ENCODE data around the gene EGLN1. TPM values are rescaled to one million over a fixed set of nuclear protein-coding genes. Genes with fewer than 3 reads are reported as not detected.

The EGLN1 gene
- total and polyA plus RNA-seq, 3 donors from 2014 or later: 30.5 to 64.5 (median 47.7) TPM

DNA sequence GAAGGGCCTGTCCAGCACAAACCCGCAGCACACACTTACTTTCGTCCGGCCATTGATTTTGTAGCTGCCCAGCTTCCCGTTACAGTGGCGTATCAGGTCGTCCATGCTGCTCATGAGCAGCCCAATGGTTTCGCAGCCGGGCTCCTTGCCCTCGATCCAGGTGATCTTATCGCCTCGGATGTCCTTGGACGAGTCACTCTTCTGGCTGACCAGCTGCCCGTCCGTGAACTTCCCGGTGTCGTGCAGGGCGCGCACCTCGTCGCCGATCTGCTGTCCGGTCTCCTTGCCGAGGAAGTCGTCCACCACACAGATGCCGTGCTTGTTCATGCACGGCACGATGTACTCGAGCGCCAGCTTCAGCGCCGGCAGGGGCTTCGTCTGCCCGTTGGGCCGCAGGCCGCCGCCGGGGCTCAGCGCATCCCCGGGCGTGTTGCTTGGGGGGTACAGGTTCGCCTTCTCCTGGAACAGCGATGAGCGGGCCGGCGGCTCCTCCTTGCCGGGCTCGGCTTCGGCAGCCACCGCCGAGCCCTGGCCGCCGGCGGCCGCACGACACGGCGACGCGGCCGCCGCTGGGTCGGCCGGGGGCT, 1.0 kb downstream of the EGLN1 start:
- peak; percentile 48 for DNase-seq
- Histone ChIP-seq H3K27ac (peak overlapping the region; percentile 95 to 99), H3K36me3 (ENCODE audit: low read depth, missing control alignments) (no peaks in the 10 kb centered on the region), H3K27me3 (no peaks in the 10 kb centered on the region), H3K4me3 (peak overlapping the region; percentile 72 to 91), H3K9me3 (no peaks in the 10 kb centered on the region), H3K4me1 (peaks cover 13% of the 10 kb centered on the region)
- no peak for TF ChIP-seq POLR2A (IDR thresholded peaks at IDR 0.05)
- intact Hi-C loops (cut with DNase I; ENCODE audit: low total_unique reads): no loop called here
- 0% methylated on average over 1 to 63 of the region's 63 CpGs for WGBS, 2 donors

DNA sequence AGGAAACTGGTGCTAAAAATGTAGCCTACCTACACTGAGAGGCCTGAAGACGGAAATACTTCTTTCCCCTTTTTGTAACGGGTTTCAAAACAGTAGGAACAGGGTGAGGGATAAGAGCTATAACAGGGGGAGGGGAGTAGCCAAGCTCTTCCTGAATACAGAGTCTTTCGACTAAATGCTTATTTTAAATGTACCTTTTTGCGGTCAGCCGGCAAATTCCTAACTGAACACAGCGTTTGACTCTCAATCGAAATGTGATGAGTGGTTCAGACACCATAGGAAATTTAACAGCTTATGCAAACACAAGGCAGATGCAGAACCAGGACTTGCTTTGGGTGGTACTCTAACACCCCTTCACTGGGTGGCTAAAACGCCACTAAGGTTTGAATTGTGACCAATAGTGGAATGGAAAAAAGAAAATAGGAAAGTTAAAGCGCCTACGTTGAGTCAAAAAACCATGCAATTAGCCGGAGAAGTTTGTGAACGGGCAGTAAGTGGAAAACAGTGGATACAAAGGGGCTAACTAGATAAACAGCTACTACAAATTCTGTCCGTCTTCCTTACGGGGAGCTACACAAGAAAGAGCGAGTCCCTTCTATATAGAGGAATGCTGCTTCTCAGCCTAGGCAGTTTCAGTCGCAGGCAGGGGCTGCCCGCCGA, 1.7 kb downstream of the EGLN1 start:
- no peaks in the 10 kb centered on the region for H3K36me3 ChIP-seq (ENCODE audit: low read depth, missing control alignments)
- H3K4me1 ChIP-seq: peaks cover 12% of the 10 kb centered on the region
- intact Hi-C loops (cut with DNase I; ENCODE audit: low total_unique reads): no loop called here
- TF ChIP-seq, protein P1, sequence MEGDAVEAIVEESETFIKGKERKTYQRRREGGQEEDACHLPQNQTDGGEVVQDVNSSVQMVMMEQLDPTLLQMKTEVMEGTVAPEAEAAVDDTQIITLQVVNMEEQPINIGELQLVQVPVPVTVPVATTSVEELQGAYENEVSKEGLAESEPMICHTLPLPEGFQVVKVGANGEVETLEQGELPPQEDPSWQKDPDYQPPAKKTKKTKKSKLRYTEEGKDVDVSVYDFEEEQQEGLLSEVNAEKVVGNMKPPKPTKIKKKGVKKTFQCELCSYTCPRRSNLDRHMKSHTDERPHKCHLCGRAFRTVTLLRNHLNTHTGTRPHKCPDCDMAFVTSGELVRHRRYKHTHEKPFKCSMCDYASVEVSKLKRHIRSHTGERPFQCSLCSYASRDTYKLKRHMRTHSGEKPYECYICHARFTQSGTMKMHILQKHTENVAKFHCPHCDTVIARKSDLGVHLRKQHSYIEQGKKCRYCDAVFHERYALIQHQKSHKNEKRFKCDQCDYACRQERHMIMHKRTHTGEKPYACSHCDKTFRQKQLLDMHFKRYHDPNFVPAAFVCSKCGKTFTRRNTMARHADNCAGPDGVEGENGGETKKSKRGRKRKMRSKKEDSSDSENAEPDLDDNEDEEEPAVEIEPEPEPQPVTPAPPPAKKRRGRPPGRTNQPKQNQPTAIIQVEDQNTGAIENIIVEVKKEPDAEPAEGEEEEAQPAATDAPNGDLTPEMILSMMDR (IDR thresholded peaks at IDR 0.05): no peak
- no peak for TF ChIP-seq POLR2A (IDR thresholded peaks at IDR 0.05)
- DNase-seq: no peak
- no peaks in the 10 kb centered on the region for H3K9me3 ChIP-seq
- H3K4me3 ChIP-seq: peak overlapping the region; percentile 72 to 91
- peak overlapping the region; percentile 95 to 99 for H3K27ac ChIP-seq
- WGBS, 2 donors: 1% methylated on average over 18 of the region's 18 CpGs
- H3K27me3 ChIP-seq: no peaks in the 10 kb centered on the region

DNA sequence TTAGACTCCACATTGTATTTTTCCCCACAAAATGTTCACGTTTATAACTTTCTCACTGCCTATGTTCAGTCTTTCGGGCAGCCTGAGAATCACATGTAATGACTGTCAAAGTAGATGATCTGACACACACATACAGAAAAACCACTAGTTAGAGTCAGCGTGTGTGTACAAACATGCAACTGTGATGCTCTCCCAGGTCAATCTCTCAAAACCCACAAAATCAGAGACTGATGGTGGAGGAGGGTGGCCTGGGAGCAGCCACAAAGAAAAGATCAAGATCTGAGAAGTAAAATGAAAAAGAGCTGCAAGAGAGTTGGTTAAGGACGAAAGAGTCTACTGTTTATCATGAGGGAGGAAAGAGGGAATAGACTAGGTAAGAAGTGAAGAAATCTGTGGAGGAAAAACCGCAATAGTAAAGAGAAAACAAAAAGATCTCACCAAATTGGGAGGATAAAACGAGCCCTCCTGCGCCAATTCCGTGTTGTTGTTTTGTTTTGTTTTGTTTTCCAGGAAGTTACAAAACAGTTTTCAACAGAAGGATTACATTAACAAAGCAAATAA, 2.3 kb downstream of the EGLN1 start:
- Histone ChIP-seq H3K27me3 (no peaks in the 10 kb centered on the region), H3K4me3 (peak overlapping the region; percentile 72 to 91), H3K36me3 (ENCODE audit: low read depth, missing control alignments) (no peaks in the 10 kb centered on the region), H3K4me1 (peaks cover 8% of the 10 kb centered on the region), H3K9me3 (no peaks in the 10 kb centered on the region), H3K27ac (peak overlapping the region; percentile 95 to 99)
- no peak for TF ChIP-seq POLR2A (IDR thresholded peaks at IDR 0.05)
- TF ChIP-seq, protein P1 (IDR thresholded peaks at IDR 0.05): no peak
- DNase-seq: no peak
- intact Hi-C loops (cut with DNase I; ENCODE audit: low total_unique reads): no loop called here
- WGBS, 2 donors: 14% methylated on average over 8 of the region's 8 CpGs

DNA sequence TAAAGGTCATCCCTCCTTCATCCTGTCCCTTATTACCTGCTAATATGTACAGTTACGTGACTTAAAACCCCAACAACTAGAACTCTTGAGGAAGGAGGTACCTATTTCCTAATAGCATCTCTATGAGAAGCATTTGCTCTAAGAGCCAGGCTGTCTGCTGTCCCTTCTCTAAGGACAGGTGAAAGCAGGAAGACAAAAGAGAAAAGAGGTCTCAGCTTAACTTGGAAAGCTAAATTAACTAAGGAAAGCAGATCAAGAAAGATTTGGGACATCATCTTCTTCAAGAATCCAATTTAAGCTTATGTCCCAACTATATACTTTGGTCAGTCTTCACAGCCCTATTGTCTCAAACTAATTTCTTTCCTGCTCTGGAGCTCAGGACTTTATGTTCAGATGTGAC, 2.9 kb downstream of the EGLN1 start:
- WGBS, 2 donors: 33 to 42% methylated on average over 1 of the region's 1 CpG
- no peak for DNase-seq
- peak overlapping the region; percentile 72 to 91 for H3K4me3 ChIP-seq
- peak overlapping the region in 1 of 2 donors; percentile 99 for H3K27ac ChIP-seq
- no peaks in the 10 kb centered on the region for H3K36me3 ChIP-seq (ENCODE audit: low read depth, missing control alignments)
- H3K9me3 ChIP-seq: no peaks in the 10 kb centered on the region
- H3K4me1 ChIP-seq: peaks cover 10% of the 10 kb centered on the region
- intact Hi-C loops (cut with DNase I; ENCODE audit: low total_unique reads): no loop called here
- H3K27me3 ChIP-seq: no peaks in the 10 kb centered on the region
- no peak for TF ChIP-seq POLR2A (IDR thresholded peaks at IDR 0.05)
- TF ChIP-seq, protein P1 (IDR thresholded peaks at IDR 0.05): no peak

DNA sequence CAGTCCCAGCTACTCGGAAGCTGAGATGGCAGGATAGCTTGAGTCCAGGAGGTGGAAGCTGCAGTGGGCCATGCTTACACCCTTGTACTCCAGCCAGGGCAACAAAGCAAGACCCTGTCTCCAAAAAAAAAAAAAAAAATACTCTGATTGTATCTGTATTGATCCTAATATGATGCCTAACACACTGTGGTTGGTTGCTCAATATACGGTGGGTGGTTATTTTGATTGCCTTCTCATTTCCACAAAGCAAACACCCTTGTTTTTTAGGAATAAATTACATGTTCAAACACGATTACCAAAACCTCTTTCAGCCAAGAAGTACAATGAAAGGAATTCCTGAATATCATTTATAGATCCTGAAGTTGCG, 3.4 kb downstream of the EGLN1 start:
- Histone ChIP-seq H3K9me3 (no peaks in the 10 kb centered on the region), H3K4me3 (peak overlapping the region in 1 of 2 donors; percentile 91), H3K36me3 (ENCODE audit: low read depth, missing control alignments) (no peaks in the 10 kb centered on the region), H3K27me3 (no peaks in the 10 kb centered on the region), H3K4me1 (peaks cover 10% of the 10 kb centered on the region), H3K27ac (peak overlapping the region in 1 of 2 donors; percentile 99)
- intact Hi-C loops (cut with DNase I; ENCODE audit: low total_unique reads): no loop called here
- TF ChIP-seq POLR2A (IDR thresholded peaks at IDR 0.05): no peak
- TF ChIP-seq, protein P1 (IDR thresholded peaks at IDR 0.05): no peak
- DNase-seq: no peak
- WGBS, 2 donors: 44 to 49% methylated on average over 4 of the region's 4 CpGs
